Left ventricle myocardium superior (tissue), 1 donor: ENCODE results near the gene ADCY10. TPM values are rescaled to one million over a fixed set of nuclear protein-coding genes. Genes with fewer than 3 reads are reported as not detected.
"Not testable (repeated sequence)": the region's sequence is repeated elsewhere in the genome, so short reads cannot be mapped to it uniquely, and the experiment has no call there.

ENCODE experiments used
- ATAC-seq: fragments of 200-7000 bp; cut with Tn5 transposase; one replicate; pipeline ENCODE4 v1.9.1; 2020; ENCODE audit warnings: mild to moderate bottlenecking, moderate library complexity
- DNase-seq: peaks from one replicate; pipeline ENCODE4 v3.0.0-alpha.2; 2020
- intact Hi-C: fragments of 100-400 bp; cut with micrococcal nuclease; formaldehyde crosslinking; loops from one replicate; pipeline ENCODE4 v1.11.0; 2022
- total RNA-seq: library from RNA; stranded (reverse); fragmentation: NEBNext Ultra II Directional; extraction: Animal tissue kit (Norgen Biotek cat#: 25700); gene quantifications from one replicate; pipeline ENCODE4 v1.2.1, GENCODE V29; 2021
- donor health status: DM: no; HTN: yes; CAD: no; lungs with severe emphysema.

The ADCY10 gene
- total RNA-seq, 1 donor from 2014 or later: 0.47 TPM

DNA sequence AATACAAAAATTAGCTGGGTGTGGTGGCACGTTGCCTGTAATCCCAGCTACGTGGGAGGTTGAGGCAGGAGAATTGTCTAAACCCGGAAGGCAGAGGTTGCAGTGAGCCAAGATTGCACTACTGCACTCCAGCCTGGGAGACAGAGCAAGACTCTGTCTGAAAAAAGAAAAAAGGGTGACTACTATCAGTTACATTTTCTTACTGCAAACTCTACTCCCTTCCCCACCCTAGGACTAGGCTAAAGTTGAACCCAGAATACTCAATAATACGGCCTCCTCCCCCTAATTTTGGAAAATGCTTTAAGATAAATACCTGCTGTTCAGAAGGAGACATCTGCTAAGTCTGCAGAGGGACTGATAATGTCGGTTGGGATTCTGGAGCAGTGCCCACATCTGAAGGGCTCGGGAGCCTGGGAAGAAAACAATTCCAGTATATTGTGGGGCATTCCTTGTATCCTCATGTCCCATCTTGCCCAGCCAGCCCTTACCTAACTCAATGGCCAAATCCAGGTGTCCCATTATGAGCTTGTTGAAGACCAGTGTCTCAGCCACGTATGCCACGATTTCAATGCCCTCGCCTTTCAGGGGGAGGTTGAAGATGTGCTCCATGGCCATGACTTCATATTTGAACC, 89.7 kb downstream of the ADCY10 start:
- ATAC-seq: no peak
- DNase-seq: no peak
- intact Hi-C loops: no loop called here

GRCh38 chr1:167821969-167822685, 91.8 kb downstream of the ADCY10 start:
- intact Hi-C loops: no loop called here
- DNase-seq (no peak), ATAC-seq (no peak)

DNA sequence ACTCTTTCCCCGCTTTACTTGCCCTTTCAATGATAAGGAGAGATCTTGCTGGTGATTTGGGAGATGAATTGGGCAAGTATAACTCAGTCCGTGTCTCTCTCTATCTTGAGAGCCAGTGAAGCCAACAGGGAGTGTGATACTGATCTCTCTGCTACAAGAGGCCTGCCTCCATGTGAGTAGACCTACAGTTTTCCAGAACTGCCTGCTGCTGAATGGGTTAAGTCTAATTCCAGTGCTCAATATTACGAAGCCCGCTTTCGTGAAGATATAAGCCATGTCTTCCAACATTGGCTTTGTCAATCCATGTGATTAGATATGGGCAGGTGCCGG, 92.6 kb downstream of the ADCY10 start:
- DNase-seq (no peak), ATAC-seq (no peak)
- intact Hi-C loops: no loop called here

GRCh38 chr1:167820684-167821355, 93.1 kb downstream of the ADCY10 start:
- intact Hi-C loops: no loop called here
- ATAC-seq: no peak

DNA sequence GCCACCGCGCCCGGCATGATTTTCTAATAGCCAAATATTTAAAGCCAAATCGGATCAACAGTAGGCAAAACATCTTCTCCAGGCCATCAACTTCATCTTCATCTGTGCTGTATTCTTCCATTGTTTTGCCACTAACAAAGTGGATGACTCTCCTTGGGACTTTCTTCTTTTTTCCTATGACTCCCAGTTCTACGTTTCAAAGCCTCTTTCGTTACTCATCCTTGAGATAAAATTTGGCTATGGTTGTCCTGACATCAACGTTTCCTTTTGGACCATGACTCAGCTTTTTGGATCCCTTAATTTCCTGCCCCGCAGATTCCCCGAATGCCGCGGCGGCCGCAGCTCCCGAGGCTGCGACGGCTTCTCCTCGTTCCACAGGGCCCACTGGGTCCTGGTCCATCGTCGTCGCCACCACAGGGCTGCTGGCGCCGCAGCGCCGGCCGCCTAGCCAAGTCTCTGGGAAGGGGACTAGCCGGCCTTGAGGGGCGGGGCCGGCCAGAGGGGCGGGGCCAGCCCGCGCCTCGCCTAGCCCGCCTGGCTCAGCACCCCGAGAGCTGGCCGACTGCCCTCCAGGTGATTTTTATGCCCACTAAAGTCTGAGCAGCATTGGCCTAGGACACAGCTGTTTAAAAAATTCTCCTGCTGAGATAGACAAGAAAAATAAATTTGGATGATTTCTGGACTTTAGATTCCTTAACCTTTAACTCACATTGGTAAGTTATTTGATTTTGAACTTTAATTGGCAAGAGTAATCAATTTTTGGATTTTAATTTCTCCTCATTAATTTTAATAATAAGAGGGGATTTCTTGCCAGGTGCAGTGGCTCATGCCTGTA, 93.9 kb downstream of the ADCY10 start:
- ATAC-seq (peak; percentile 99), DNase-seq (peak; percentile 88)
- intact Hi-C loops: no loop called here

More at GRCh38 chr1:167820684-167821355, 93.1 kb downstream of the ADCY10 start:
- no peak for DNase-seq

- DNase-seq: no peak
- intact Hi-C loops: no loop called here
- no peak for ATAC-seq
These were observed 98.3 kb downstream of the ADCY10 start for GRCh38 chr1:167815650-167816049.

DNA sequence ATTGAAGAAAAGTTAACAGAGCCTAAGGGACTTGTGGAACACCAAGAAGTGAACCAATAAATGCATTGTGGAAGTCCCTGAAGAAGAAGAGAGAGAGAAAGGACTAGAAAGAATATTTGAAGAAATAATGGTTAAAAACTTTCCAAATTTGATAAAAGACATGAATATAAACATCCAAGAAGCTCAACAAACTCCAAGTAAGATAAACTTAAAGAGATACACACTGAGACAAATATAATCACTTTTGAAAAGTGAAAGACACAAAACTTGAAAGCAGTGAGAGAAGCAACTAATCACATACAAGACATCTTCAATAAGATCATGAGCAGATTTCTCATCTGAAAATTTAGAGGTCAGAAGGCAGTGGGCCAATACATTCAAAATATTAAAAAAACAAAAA, 101.0 kb downstream of the ADCY10 start:
- intact Hi-C loops: no loop called here
- no peak for ATAC-seq
- DNase-seq: no peak

- ATAC-seq: no peak
- DNase-seq: no peak
- intact Hi-C loops: no loop called here
These were observed 105.2 kb downstream of the ADCY10 start for GRCh38 chr1:167808690-167809089.

GRCh38 chr1:167808104-167808503, 105.8 kb downstream of the ADCY10 start:
- ATAC-seq (no peak), DNase-seq (no peak)
- intact Hi-C loops: no loop called here

DNA sequence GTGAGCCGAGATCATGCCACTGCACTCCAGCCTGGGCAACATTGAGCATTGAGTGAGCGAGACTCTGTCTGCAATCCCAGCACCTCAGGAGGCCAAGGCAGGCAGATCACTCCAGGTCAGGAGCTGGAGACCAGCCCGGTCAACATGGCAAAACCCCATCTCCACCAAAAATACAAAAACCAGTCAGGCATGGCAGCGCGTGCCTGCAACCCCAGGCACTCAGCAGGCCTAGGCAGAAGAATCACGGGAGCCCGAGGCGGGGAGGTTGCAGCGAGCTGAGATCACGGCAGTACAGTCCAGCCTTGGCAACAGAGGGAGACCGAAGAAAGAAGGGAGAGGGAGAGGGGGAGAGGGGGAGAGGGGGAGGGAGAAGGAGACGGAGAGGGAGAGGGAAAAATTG, 107.3 kb downstream of the ADCY10 start:
- DNase-seq, ATAC-seq, intact Hi-C loops: not testable (repeated sequence)

DNA sequence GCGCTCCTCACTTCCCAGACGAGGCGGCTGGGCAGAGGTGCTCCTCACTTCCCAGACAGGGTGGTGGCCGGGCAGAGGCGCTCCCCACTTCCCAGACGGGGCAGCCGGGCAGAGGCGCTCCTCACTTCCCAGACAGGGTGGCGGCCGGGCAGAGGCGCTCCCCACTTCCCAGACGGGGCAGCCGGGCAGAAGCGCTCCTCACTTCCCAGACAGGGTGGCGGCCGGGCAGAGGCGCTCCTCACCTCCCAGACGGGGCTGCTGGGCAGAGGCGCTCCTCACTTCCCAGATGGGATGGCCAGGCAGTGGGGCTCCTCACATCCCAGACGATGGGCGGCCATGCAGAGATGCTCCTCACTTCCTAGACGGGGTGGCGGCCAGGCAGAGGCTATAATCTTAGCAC, 107.7 kb downstream of the ADCY10 start:
- ATAC-seq, DNase-seq, intact Hi-C loops: not testable (repeated sequence)

DNA sequence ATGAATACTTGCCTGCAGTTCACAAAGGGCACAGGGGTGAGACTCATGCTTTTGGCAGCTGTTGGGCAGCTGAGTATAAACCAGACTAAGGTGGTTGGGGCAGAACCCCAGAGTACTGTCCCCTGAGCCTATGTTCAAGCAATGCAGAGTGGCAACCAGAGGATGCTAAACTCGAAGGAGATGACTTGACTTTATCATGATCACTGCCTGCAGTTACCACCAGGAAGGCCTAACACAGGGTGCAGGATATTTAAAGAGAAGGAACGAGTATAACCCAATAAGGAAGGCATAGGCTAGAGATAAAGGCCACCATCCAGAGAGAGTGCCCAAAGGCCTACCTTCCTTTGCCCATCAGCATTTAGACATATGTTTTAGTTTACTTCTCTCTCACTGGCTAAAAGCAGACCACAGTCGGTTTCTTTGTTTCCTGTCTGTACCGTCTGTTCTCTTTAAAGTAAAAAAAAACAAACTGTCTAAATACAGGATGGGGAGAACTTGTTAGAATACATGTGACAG, 108.8 kb downstream of the ADCY10 start:
- DNase-seq: no peak
- no peak for ATAC-seq
- intact Hi-C loops: no loop called here

DNA sequence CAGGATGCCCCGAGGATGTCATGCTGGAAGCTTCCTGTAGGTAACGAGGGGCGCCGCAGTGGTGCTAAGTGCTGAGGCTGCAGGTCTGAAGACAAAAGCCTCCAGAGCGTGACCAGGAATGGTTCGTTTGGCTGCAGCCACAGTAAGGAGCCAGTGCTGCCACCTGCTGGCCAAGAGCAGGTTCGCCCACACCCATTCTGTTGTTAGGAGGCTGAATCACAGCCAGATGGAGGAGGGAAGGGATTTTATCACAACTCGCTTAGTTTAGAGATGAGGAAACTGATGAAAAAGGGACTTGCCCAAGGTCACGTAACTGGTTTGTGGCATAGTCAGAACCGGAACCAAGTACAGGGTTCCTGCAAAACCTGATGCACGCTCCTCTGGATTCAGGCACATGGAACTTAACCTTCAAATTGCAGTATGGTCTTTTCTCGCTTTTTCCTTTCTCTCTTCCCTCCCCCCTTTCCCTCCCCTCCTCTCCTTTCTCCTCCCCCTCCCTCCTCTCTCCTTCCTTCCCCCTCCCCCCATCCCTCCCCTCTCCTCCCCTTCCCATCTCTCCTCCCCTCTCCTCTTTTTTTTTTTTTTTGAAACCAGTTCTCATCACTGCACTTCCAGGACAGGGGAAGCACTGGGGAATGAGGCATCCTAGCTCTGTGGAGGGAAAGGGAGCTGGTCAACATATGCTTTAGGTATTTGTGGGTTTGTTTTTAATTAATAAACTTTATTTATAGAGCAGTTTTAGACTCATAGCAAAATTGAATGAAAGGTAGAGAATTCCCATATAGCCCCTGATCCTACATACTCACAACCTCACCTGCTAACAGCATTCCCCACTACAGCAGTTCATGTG, 110.4 kb downstream of the ADCY10 start:
- ATAC-seq: peak; percentile 97
- intact Hi-C loops: no loop called here
- peak; percentile 94 for DNase-seq

DNA sequence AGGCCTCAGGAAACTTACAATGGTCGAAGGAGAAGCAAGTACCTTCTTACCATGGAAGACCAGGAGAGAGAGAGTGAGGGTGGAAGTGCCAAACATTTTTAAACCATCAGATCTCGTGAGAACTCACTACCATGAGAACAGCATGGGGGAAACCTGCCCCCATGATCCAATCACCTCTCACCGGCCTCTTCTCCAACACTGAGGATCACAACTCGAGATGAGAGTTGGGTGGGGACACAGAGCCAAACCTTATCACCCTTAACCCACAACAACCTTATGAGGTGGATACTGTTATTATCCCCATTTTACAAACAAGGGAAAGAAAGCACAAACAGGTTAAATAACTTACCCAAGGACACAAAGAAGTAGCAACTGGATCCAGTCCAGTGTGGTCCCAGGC, 111.7 kb downstream of the ADCY10 start:
- no peak for ATAC-seq
- intact Hi-C loops: no loop called here

DNA sequence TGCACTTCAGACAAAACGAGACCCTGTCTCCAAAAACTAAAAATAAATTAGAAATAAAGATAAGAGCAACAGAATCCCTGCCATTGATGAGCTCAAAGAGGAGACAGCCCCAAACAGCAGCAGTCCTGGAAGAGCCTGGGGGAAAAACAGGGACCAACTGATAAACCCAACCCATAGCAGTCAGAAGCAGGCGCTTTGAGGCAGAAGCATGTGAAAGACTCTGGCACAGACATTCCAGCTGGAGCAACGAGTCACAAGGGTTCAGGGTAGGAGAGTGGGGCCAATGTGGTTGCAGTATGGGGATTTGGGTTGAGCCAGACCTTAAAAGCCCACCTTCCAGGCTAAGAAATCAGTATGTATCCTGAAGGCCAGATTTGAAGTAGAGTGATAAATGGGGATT, 113.7 kb downstream of the ADCY10 start:
- intact Hi-C loops: no loop called here
- DNase-seq (no peak), ATAC-seq (no peak)

More for the DNA sequence above, 111.7 kb downstream of the ADCY10 start:
- no peak for DNase-seq

GRCh38 chr1:167799747-167800146, 114.2 kb downstream of the ADCY10 start:
- intact Hi-C loops: loop anchor here (5.0 kb wide), 1 partner anchor 77 kb away; the partner anchor contains the start of gene MPZL1
- ATAC-seq (no peak), DNase-seq (no peak)

DNA sequence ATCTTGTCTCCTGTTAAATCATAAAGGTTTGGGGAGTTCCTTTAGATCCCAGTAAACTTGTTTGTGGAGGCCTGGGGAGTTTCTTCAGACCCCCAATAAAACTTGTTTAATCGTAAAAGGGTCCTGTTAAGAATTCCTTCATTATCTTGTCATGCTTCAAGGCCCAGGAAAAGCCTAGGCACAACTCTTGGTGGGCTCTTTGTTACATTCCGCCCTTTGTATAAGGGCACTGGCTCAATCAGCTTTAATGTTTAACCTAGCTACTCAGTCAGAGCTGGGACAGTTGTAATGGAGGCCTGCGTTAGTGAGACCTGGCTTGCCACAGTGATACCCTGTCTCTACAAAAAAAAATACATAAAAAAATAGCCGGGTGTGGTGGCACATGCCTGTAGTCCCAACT, 115.0 kb downstream of the ADCY10 start:
- no peak for ATAC-seq
- intact Hi-C loops: loop anchor here (5.0 kb wide), 1 partner anchor 77 kb away; the partner anchor contains the start of gene MPZL1
- no peak for DNase-seq

- DNase-seq: peak; percentile 75
- ATAC-seq: peak; percentile 97
- intact Hi-C loops: loop anchor here (5.0 kb wide), 1 partner anchor 75 kb away; the partner anchor contains the start of gene MPZL1
These were observed 116.9 kb downstream of the ADCY10 start for GRCh38 chr1:167797015-167797414.
